ENCODE results near the gene ZNF429.
"Not testable (repeated sequence)": the region's sequence is repeated elsewhere in the genome, so short reads cannot be mapped to it uniquely, and the experiment has no call there.

ZNF429 gene

DNA sequence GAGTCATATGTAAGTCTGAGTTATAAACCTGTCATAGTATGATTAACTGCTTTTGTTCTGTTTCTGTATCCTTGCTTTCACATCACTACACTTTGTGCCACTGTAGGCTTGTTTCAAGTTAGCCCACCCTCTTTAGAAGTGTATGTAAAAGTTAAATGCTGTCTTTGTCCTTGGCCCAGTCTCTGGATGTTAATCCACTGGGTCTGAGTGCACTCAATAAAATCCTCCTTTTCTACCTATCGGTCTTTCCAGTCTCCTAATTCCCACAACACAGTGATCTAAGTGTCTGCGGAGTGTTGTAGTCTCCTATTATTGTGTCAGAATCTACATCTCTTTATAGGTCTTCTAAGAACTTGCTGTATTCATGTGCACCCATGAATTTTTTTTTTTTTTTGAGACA, 14.1 kb downstream of the ZNF429 start:
- DNase-seq: no peak

DNA sequence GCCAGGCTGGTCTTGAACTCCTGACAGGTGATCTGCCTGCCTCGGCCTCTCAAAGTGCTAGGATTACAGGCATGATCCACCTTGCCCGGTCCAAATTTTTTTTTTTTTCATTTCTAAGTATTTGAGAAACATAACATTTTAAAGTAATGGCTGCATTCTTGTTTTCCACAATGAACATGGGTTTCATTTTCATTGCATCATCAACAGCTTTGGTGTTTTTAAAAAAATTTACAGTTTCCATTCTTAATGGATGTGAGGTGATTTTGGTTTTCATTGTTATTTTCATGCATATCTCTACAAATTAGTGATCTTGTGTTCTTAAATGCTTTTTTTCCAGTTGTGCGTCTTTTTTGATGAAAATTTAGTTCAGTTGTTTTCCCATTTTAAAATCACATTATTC, 27.5 kb downstream of the ZNF429 start:
- DNase-seq: no peak

DNA sequence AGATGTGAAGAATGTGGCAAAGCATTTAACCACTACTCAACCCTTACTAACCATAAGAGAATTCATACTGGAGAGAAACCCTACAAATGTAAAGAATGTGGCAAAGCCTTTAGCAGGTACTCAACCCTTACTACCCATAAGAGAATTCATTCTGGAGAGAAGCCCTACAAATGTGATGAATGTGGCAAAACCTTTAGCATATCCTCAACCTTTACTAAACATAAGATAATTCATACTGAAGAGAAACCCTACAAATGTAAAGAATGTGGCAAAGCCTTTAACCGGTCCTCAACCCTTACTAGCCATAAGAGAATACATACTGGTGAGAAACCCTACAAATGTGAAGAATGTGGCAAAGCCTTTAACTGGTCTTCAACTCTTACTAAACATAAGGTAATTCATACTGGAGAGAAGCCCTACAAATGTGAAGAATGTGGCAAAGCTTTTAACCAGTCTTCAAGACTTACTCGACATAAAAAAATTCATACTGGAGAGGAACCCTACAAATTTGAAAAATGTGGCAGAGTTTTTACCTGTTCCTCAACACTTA, 31.4 kb downstream of the ZNF429 start:
- DNase-seq: not testable (repeated sequence)

DNA sequence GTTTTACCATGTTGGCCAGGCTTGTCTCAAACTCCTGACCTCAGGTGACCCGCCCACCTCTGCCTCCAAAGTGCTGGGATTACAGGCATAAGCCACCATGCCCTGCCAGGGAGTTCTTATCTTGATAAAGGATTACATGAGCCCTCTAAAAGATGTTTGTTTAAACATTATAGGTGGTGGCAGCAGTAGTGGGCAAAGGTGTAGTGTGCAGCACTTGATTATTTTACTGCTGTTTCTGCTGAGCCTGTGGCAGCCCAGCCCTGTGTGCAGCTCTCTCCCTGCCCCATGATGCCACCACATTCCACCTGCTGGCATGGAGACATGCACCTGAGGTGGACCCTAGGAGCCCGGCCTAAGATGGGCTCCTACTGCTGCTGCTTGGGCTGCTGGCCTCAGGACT, 54.0 kb downstream of the ZNF429 start:
- DNase-seq: no peak

DNA sequence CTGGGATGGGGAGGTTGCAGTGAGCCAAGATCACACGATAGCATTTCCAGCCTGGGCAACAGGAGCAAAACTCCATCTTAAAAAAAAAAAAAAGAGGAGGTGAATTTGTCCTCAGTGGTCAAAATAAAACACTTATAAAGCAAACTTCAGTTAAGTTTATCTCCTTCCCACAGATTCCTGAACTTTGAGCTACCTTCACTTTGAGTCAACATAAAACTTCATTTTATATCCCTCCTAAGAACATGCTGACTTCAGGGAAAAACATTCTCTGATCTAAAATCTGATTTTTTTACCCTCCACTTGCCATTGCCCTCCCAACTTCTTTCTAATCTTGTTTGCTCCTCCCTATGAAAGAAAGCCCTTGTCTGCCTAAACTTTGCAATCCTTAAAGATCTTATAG, 59.0 kb downstream of the ZNF429 start:
- no peak for DNase-seq

DNA sequence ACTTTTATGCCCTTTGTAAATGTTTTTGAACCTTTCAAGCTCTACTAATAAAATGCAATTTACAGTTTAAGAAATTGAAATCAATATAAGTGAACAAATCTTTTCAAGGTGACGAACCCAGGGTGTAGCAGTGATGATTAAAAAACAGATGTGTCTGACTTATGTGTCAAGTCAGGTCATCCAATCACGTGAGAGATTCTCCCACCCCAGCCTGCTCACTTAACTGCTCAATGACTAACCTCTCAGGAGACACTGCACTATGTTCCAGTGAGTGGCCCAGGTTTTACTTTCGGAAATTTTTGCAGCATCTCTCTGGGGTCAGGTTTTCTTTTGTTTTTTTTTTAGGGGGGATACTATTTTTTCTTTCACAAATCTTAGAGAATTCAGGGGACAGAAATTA, 60.7 kb downstream of the ZNF429 start:
- DNase-seq: no peak

DNA sequence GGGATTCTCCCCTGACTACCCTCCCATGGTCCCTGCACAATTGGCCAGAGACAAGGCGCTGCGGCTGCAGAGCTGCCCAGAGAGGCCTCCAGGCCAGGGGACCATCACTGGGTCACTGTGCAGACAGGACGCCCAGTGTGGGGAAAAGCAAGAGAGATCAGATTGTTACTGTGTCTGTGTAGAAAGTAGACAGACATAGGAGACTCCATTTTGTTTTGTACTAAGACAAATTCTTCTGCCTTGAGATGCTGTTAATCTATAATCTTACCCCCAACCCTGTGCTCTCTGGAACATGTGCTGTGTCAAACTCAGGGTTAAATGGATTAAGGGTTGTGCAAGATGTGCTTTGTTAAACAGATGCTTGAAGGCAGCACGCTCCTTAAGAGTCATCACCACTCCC, 62.4 kb downstream of the ZNF429 start:
- DNase-seq: not testable (repeated sequence)

DNA sequence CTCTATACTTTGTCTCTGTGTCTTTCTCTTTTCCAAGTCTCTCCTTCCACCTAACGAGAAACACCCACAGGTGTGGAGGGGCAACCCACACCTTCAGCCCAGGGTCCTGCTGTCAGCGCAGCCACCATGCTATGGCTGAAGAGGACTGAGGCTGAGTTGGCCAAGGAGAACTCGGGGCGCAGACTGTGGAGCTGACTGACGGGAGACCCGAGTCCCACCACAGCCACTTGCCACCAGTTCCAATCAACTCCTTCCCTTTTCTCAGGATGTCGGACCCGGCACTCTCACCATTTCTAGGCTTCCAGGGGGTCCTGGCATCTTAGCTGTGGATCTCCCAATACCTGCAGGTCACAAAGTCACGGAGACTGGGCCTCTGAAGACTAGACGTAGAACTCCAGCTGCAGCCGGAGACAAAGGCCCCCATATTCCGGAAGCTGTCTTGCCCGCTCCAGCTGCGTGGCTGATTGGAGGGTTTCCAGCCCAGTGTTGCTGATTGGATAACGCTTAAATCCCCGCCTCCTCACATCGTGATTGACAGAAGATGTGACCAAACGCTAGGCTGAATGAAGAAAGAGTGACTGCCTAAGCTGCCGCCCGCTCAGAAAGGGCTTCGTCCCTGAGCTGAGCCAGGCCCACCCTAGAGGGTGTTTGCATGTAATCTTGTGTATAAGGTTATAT, 63.6 kb downstream of the ZNF429 start:
- peak; percentile 80 for DNase-seq

DNA sequence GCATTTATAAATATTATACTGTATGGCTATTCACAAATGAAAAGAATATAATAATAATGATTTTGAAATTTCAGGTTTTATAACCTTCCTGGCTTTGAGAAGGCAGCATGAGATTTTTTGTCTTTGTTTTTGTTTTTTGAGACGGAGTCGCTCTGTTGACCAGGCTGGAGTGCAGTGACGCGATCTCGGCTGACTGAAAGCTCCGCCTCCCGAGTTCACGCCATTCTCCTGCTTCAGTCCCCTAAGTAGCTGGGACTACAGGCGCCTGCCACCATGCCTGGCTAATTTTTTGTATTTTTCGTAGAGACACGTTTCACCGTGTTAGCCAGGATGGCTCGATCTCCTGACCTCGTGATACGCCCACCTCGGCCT, 64.1 kb downstream of the ZNF429 start:
- peak; percentile 56 for DNase-seq

DNA sequence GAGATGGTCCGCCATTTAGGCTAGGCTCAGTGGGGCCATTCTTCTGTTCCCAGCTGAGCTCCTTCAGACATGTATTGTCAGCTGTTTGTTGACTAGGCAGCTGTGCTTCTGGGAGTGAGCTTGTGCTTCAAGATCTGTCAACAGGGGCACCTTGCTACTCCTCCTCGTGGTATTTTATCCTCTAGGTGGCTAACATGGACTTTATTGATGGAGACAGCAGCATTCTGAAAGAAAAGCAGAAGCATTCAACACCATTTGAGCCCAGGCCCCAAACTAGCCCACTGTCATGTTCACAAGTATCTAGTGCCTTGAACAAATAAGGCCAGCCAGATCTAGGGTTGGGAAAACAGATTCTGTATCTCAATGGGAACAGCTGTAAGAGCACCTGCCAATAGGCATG, 65.9 kb downstream of the ZNF429 start:
- no peak for DNase-seq

DNA sequence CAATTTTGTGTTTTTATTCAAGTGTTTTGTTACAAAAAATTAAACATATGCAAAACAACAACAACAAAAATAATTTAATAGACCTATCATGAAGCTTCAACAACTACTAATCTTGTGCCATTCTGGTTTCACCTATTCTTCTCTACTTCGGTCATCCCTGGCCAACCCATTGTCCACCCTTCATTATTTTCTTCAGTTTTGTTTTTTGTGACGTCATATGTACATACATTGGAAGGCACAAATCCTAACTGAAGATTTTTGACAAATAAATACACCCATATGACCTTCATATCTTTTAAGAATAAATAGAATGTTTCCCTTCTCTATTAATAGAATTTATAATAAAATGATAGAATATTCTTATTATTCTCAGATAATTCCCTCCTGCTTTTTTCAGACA, 69.2 kb downstream of the ZNF429 start:
- DNase-seq: no peak

DNA sequence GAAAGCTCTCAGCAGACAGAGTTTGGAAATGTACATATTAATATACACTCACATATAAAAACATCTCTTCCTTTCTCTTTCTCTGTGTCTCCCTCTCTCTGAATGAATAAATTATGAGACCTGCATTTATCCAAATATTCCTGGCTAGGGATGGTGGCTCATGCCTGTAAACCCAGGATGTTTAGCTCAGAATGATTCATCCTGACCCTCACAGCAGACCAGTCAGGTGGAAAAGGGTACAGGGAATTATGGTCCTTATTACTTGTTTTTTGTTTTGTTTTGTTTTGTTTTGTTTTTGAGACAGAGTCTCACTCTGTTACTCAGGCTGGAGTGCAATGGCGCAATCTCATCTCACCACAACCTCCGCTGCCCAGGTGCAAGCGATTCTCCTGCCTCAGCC, 71.1 kb downstream of the ZNF429 start:
- no peak for DNase-seq

DNA sequence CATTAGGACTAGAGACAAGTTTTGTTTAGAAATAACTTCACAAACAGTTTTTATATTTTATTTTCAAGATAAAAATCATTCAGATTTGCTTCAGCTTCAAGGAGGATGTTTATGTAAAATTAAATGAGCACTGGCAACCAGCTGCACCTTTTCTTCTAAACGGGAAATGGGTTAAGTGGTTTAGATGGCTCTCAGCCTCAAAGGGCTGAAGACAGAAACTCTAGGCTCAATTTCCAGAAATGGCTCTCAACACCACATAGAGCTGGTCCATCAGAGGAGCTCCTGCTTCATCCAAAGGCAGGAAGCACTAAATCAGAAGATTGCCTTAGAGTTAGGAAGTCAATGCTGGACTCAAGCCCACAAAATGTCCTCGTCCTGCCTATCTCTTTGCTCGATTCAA, 74.7 kb downstream of the ZNF429 start:
- no peak for DNase-seq

DNA sequence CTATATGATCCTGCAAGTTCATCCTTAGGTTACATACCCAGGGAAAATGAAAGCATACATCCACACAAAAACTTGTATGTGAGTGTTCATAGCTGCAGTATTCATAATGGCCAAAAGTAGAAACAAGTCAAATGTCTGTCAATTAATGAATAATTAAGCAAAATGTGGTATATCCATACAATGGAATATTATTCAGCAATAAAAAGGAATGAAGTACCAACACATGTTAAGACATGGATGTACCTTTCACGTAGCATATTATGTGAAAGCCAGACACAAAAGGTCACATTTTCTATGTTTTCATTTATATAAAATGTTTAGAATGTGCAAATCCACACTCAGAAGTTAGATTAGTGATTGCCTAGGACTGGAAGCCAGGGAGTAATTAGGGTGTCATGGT, 75.4 kb downstream of the ZNF429 start:
- DNase-seq: no peak

DNA sequence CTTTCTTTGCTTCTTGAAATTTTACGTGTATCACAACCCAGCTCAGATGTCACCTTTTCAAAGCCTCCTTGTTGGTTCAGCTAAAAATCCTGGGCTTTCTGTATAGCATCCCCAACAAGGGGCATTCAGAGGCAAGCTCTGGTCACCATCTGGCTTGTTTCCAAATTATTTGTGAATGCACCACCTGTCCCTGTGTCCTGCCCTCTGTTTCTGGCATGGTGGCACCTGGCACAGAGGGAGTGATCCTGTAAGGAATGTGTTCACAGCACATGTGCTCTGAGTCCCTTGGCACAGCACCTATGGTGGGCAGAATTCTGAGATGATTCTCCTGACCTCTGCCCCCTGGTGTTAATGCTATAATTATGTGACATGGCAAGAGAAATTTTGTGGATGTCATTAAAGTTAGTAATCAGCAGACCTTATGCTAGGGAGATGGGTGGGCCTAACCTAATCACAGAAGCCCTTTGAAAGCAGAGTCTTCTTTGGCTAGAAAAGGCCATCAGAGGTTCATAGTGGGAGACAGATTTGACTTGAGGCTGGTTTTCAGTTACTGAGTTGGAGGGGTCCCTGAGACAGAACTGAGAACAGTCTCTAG, 76.3 kb downstream of the ZNF429 start:
- no peak for DNase-seq

DNA sequence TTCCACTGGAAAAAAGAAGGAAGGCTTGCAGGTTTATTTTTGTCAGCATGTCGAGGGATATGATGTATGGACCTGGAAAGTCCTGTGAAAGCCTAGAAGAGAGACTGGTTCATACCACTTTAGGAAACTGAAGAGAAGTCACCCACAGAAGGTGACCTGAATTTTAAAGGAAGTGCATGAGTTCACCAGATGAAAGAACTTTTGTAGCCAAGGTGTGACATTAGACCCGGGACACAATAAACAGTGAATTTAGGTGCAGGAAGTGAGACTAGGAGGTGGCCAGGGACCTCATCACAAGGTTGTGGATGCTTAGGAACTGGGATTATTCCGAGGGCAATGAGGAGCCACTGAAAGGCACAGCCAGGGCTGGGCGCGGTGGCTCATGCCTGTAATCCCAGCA, 79.1 kb downstream of the ZNF429 start:
- DNase-seq: no peak

DNA sequence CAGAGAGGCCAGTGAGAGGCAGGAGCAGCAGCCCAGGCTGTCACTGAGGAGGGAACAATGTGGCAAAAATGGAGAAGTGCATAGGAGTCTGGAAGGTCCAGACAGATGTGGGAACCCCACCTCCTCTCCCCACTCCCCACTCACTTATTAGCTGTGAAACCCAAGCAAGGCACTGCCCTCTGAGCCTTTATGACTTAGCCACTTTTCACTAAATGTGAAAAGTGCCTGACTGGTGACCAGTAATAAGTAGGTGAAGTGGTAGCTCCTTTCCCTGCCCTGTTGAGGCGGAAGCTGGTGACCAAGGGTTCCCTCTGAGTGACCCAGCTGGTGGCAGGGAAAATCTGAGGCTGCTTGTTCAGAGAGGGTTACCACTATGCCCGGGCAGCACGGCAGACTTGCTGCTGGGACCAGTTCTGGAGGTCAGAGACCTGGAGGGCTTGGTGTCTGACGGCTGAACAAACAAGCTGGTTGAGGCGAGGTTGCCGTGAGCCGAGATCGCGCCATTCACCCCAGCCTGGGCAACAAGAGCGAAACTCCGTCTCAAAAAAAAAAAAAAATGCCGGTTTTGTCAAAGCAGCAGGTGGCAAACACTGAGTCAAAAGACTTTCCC, 80.0 kb downstream of the ZNF429 start:
- no peak for DNase-seq

DNA sequence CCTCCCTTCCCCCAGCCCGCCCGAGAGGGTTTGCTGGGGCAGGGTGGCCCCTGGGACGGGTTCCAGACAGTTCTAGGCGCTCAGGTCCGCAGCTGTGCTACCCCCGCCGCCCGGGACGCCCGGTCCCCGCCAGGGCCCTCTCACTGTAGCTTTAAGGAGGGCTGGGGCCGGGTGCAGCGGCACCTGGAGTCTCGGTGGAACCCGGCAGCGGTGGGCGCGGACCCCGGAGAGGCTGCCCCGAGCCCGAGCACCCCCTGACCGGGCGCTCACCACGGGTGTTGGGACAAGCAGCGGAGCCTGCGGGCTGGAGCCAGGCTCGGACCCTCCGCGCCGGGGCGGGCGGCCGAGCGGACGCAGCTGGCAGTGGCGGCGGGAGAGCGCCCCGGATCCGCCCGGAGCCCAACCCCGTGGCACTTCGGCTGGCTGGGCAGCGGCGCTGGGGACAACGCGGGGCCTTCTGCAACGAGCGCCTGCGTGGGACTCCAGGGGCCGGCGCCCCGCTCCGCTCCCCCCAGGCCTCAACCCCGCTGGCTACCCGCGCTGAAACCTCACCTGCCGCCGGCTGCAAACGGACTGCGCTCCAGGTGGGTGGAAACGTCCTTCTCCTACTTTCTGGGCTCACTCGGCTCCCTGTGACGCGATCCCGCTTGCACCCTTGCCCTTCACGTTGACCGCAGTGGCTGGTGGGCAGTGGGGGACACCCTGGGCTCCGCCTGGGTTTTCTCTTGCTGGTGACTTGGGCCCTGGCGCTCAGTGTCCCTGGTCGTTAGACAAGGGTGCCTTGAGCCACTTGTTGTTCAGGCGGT, 81.1 kb downstream of the ZNF429 start:
- DNase-seq: peak; percentile 30

DNA sequence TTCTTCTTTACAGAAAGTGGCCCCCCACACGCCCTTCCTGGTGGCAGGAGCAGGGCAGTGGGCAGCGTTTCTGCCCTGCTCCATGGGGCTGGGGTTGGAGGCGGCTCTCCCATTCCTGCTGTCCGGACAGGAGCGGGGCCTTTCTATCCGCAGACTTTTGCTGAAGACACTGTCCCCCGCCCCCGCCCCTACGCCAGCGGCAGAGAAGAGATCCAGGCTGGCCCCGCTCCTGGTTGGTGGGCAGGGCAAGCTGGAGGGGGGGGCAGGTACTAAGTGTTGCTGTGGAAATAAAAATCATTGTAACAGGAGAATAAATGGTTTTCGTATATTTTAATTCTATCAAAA, 81.7 kb downstream of the ZNF429 start:
- DNase-seq: no peak

DNA sequence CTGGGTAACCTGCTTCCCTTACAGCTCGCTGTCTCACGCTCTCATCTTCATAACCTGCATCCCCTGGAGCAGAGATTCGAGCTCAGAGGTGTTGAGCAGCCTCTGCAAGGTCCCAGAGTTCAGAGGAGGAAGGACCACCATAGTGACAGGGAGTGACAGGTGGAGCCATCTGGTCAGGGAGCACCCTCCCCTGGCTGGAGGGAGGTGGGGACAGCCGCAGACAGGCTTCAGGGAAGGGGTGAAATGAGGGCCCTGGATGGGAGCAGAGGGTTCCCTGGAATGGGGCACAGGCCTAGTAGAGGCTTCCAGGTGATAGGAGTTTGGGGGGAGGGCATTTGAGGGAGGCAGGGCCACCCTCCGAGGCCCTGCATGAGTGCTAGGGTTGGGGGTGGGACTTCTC, 82.1 kb downstream of the ZNF429 start:
- no peak for DNase-seq

DNA sequence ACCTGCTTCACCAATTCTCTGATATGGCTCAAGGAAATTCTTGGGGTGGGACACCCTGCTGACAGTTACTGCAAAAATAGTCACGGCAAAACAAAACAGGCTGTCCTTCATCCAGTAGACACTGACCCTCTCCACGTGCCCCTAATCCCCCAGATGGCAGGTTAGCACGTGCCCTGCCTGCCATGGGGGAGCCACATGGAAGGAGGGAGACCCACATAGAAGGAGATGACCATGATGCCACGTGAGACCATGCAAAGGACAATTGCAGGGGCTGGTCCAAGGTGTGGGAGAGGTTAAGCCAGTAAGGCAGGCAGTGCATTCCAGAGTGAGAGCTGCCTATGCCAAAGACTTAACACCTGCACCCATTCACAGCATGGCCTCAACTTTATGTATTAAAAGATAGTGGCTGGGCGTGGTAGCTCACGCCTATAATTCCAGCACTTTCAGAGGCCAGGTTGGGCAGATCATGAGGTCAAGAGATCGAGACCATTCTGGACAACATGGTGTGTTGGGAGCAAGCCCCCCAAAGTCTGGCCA, 82.7 kb downstream of the ZNF429 start:
- no peak for DNase-seq

DNA sequence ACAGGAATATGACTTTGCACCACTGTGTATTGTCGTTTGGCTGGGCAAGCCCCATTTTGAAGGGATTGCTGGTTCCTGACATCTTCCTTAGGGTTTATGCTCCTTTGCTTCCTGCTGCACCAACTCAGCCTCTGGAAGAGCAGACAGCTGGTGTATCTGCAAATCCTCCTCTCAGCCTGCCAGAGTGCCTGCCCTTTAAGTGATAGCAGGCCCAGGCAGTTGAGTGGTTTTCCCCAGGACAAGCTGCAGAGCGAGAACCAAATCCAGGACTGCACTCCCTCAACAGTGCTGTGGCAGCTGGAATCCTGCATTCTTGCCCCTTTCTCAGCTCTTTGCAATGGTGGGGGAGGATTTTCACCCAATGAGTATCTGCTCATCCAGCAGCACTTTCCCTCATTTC, 85.5 kb downstream of the ZNF429 start:
- no peak for DNase-seq

DNA sequence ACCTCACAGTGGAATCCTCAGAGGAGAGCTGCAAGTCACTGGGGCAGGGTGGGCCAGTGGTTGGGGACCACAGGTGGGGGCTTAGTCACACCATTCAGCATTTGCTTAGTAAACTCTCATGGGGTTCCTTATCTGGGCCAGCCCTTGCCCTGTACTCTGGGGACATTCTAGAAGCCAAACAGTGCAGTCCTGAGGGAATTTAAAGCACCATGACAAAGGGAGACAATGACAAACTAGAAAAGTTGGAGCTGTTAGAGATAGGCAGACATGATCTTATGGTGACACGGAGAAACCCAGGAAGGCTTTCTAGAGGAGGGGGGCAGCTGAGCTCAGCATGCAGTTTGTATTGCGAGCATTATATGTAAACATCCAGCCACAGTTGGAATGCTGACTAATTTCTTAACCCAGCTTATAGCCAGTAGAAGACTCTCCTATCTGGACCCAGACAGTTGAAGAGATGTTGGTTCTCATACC, 87.6 kb downstream of the ZNF429 start:
- DNase-seq: no peak

All from stimulated activated CD4-positive, alpha-beta T cell treated with anti-CD3 and anti-CD28 coated beads, Interleukin-12 subunit alpha, Interleukin-12 subunit beta, amount 100 ng/mL, for 4 hours (primary cell).